H1 (cell line): Measurements from ENCODE around the gene PSMB9. TPM values are rescaled to one million over a fixed set of nuclear protein-coding genes. Genes with fewer than 3 reads are reported as not detected.

Experiments
- CTCF ChIA-PET: fragments of 300-600 bp; sonication (Branson Sonifier 250); formaldehyde crosslinking; loops from one replicate; lab custom pipeline; 2021; ENCODE audit not compliant: partially characterized antibody; lab: Charles Lee
- POLR2A ChIA-PET: fragments of 300-600 bp; sonication (Branson Sonifier 250); formaldehyde crosslinking; loops from one replicate; lab custom pipeline; 2021; ENCODE audit warnings: inconsistent platforms; ENCODE audit not compliant: partially characterized antibody; lab: Charles Lee
- DNase-seq, 2 experiments: peaks; one replicate each; pipeline versions ENCODE4 v3.0.0 to v3.0.0-alpha.2; 2010 to 2022; ENCODE audit warnings: low spot score in 2 of 2, low read depth in 1 of 2, mixed read lengths in 1 of 2
- FAIRE-seq: peaks from 2 replicates; lab custom pipeline; 2011; peaks lifted over from hg19 to GRCh38; lab: Jason Lieb, UNC
- H2AFZ ChIP-seq: 2 replicates; pipeline ENCODE4 v1.8.1; 2012; ENCODE audit warnings: low read length, inconsistent platforms
- H2AK5ac ChIP-seq: 2 replicates; pipeline ENCODE4 v1.6.1; 2013; ENCODE audit warnings: low read depth, low read length
- H2BK120ac ChIP-seq: replicated peaks from 2 replicates; pipeline ENCODE3; 2013; ENCODE audit warnings: low read depth, low read length, inconsistent platforms
- H2BK12ac ChIP-seq: 2 replicates; pipeline ENCODE4 v1.6.1; 2013; ENCODE audit warnings: low read depth, low read length
- H2BK15ac ChIP-seq: 2 replicates; pipeline ENCODE4 v1.6.1; 2013; ENCODE audit warnings: low read length
- H2BK20ac ChIP-seq: 2 replicates; pipeline ENCODE4 v1.6.1; 2013; ENCODE audit warnings: low read length
- H2BK5ac ChIP-seq: 2 replicates; pipeline ENCODE4 v1.6.1; 2013; ENCODE audit warnings: low read depth, low read length
- H3K14ac ChIP-seq: 2 replicates; pipeline ENCODE4 v1.6.1; 2013; ENCODE audit warnings: inconsistent platforms; ENCODE audit not compliant: insufficient read length
- H3K18ac ChIP-seq: 2 replicates; pipeline ENCODE4 v1.6.1; 2013; ENCODE audit warnings: low read length; ENCODE audit errors: extremely low read depth
- H3K23ac ChIP-seq: 2 replicates; pipeline ENCODE4 v1.6.1; 2013; ENCODE audit warnings: inconsistent platforms; ENCODE audit not compliant: insufficient read length
- H3K23me2 ChIP-seq: 2 replicates; pipeline ENCODE4 v1.6.1; 2013; ENCODE audit warnings: low read depth, low read length
- H3K27ac ChIP-seq: 2 replicates; pipeline ENCODE4 v1.6.1; 2011; ENCODE audit warnings: low read depth, low read length, inconsistent platforms
- H3K27me3 ChIP-seq, 4 experiments: replicated peaks in 1 of 4; 1 replicate in 1 of 4; 2 replicates in 3 of 4; pipeline versions ENCODE4 v1.6.1 to v1.8.1; 2011 to 2013; ENCODE audit warnings: low read length in 3 of 4, mild to moderate bottlenecking in 3 of 4, inconsistent platforms in 2 of 4, mixed read lengths in 2 of 4, moderate library complexity in 1 of 4; ENCODE audit not compliant: control insufficient read depth in 3 of 4, insufficient read depth in 3 of 4; ENCODE audit errors: extremely low read depth in 1 of 4
- H3K36me3 ChIP-seq, 4 experiments: 2 replicates each; pipeline versions ENCODE4 v1.6.1 to v1.8.1; 2011 to 2013; ENCODE audit warnings: mild to moderate bottlenecking in 4 of 4, low read length in 3 of 4, moderate library complexity in 2 of 4, control low read depth in 1 of 4, inconsistent platforms in 1 of 4; ENCODE audit not compliant: insufficient read depth in 4 of 4, control insufficient read depth in 2 of 4
- H3K4ac ChIP-seq: replicated peaks from 2 replicates; pipeline ENCODE3; 2013; ENCODE audit warnings: low read length, low read depth, mixed read lengths, inconsistent platforms; ENCODE audit not compliant: insufficient read length
- H3K4me1 ChIP-seq, 4 experiments: replicated peaks in 1 of 4; 1 replicate in 1 of 4; 2 replicates in 3 of 4; pipeline versions ENCODE4 v1.6.1 to v1.8.1; 2011 to 2013; ENCODE audit warnings: low read length in 3 of 4, inconsistent platforms in 2 of 4, mixed read lengths in 1 of 4; ENCODE audit not compliant: insufficient read depth in 4 of 4, control insufficient read depth in 3 of 4
- H3K4me2 ChIP-seq, 2 experiments: 2 replicates each; pipeline versions ENCODE4 v1.6.1 to v1.8.1; 2011 to 2013; ENCODE audit warnings: low read depth in 2 of 2, low read length in 2 of 2, control low read depth in 1 of 2, inconsistent platforms in 1 of 2, mild to moderate bottlenecking in 1 of 2; ENCODE audit not compliant: insufficient read depth in 1 of 2
- H3K4me3 ChIP-seq, 4 experiments: fragments of 200-600, 300-600 bp in 1 of 4; sonication (generic), shearing (Covaris generic), sonication (Bioruptor Twin) in 1 of 4; 2 replicates each; pipeline versions ENCODE4 v1.5.1 to v1.8.1; 2011 to 2016; ENCODE audit warnings: low read length in 4 of 4, low read depth in 3 of 4, control low read depth in 2 of 4, inconsistent platforms in 2 of 4, mild to moderate bottlenecking in 2 of 4, mixed read lengths in 1 of 4, moderate library complexity in 1 of 4; ENCODE audit not compliant: insufficient read depth in 2 of 4; ENCODE audit errors: extremely low read depth in 1 of 4
- H3K56ac ChIP-seq: replicated peaks from 2 replicates; pipeline ENCODE3; 2013; ENCODE audit warnings: low read depth, mild to moderate bottlenecking, mixed read lengths, low read length, inconsistent platforms; ENCODE audit not compliant: insufficient read length
- H3K79me1 ChIP-seq: 2 replicates; pipeline ENCODE4 v1.6.1; 2013; ENCODE audit warnings: low read depth, low read length, control low read depth
- H3K79me2 ChIP-seq, 2 experiments: 2 replicates each; pipeline versions ENCODE4 v1.6.1 to v1.8.1; 2012 to 2013; ENCODE audit warnings: low read length in 2 of 2, mild to moderate bottlenecking in 2 of 2, inconsistent platforms in 1 of 2; ENCODE audit not compliant: insufficient read depth in 2 of 2, control insufficient read depth in 1 of 2
- H3K9ac ChIP-seq, 4 experiments: replicated peaks in 1 of 4; 1 replicate in 1 of 4; 2 replicates in 3 of 4; pipeline versions ENCODE4 v1.6.1 to v1.8.1; 2011 to 2013; ENCODE audit warnings: low read depth in 3 of 4, low read length in 3 of 4, control low read depth in 2 of 4, mild to moderate bottlenecking in 2 of 4, moderate library complexity in 2 of 4, inconsistent platforms in 1 of 4; ENCODE audit errors: extremely low read depth in 1 of 4
- H3K9me3 ChIP-seq, 2 experiments: 2 replicates each; pipeline versions ENCODE4 v1.6.1 to v1.8.1; 2012 to 2013; ENCODE audit warnings: mild to moderate bottlenecking in 2 of 2, moderate library complexity in 2 of 2, control low read depth in 1 of 2, inconsistent platforms in 1 of 2, low read depth in 1 of 2, low read length in 1 of 2, mixed read lengths in 1 of 2; ENCODE audit not compliant: insufficient read depth in 2 of 2
- H4K20me1 ChIP-seq, 2 experiments: replicated peaks in 1 of 2; 2 replicates each; pipeline versions ENCODE3 to v1.8.1; 2011 to 2013; ENCODE audit warnings: inconsistent platforms in 2 of 2, low read length in 2 of 2, mild to moderate bottlenecking in 1 of 2; ENCODE audit not compliant: insufficient read depth in 2 of 2, control insufficient read depth in 1 of 2
- H4K5ac ChIP-seq: 2 replicates; pipeline ENCODE4 v1.6.1; 2013; ENCODE audit warnings: low read length, low read depth, mixed read lengths, inconsistent platforms; ENCODE audit not compliant: insufficient read length
- H4K8ac ChIP-seq: 2 replicates; pipeline ENCODE4 v1.8.0; 2013; ENCODE audit warnings: mild to moderate bottlenecking, moderate library complexity, low read length, inconsistent platforms; ENCODE audit not compliant: insufficient read depth; ENCODE audit errors: extremely low read depth
- H4K91ac ChIP-seq: replicated peaks from 2 replicates; pipeline ENCODE3; 2013; ENCODE audit warnings: low read length, mixed read lengths, inconsistent platforms; ENCODE audit not compliant: insufficient read length
- CBX8 ChIP-seq: fragments of 300-800, 300-1000 bp; sonication (generic); IDR thresholded peaks from 2 replicates; pipeline ENCODE4 v1.7.1; 2016; ENCODE audit warnings: low read depth, low read length, borderline replicate concordance
- CEBPB ChIP-seq: IDR thresholded peaks from 2 replicates; pipeline ENCODE4 v1.6.1; 2012; ENCODE audit warnings: low read depth, low read length
- CHD1 ChIP-seq: IDR thresholded peaks from 2 replicates; pipeline ENCODE4 v1.6.1; 2012; ENCODE audit warnings: low read depth, low read length, improper control_type of control experiment
- CREB1 ChIP-seq: IDR thresholded peaks from 2 replicates; pipeline ENCODE4 v1.6.1; 2012; ENCODE audit warnings: inconsistent platforms
- GTF2F1 ChIP-seq: IDR thresholded peaks from 2 replicates; pipeline ENCODE4 v1.6.1; 2012; ENCODE audit warnings: low read depth, low read length, improper control_type of control experiment, borderline replicate concordance
- MAFK ChIP-seq: IDR thresholded peaks from 2 replicates; pipeline ENCODE4 v1.6.1; 2012; ENCODE audit warnings: low read depth, mild to moderate bottlenecking, improper control_type of control experiment, low read length
- POLR2AphosphoS5 ChIP-seq: IDR thresholded peaks from 2 replicates; pipeline ENCODE4 v1.6.1; 2011; ENCODE audit warnings: low read depth, low read length
- SAP30 ChIP-seq: fragments of 300-600 bp; sonication (generic); IDR thresholded peaks from 2 replicates; pipeline ENCODE4 v1.7.1; 2012; ENCODE audit warnings: low read length, moderate library complexity, mild to moderate bottlenecking, inconsistent platforms; ENCODE audit not compliant: insufficient read depth, insufficient replicate concordance
- SP2 ChIP-seq: IDR thresholded peaks from 2 replicates; pipeline ENCODE4 v1.6.1; 2012; ENCODE audit warnings: mild to moderate bottlenecking, low read length, inconsistent platforms
- SP4 ChIP-seq: IDR thresholded peaks from 2 replicates; pipeline ENCODE4 v1.6.1; 2012; ENCODE audit warnings: low read length, inconsistent platforms
- SUZ12 ChIP-seq: fragments of 200-600 bp; sonication (generic); IDR thresholded peaks from 2 replicates; pipeline ENCODE4 v1.6.1; 2012; ENCODE audit warnings: mild to moderate bottlenecking, inconsistent platforms, low read length, moderate library complexity, mixed read lengths
- TCF12 ChIP-seq: IDR thresholded peaks from 2 replicates; pipeline ENCODE4 v1.6.1; 2011; ENCODE audit warnings: low read depth, mild to moderate bottlenecking, low read length
- TEAD4 ChIP-seq: IDR thresholded peaks from 2 replicates; pipeline ENCODE4 v1.6.1; 2012; ENCODE audit warnings: low read depth, low read length, inconsistent platforms, mixed read lengths
- WGBS, 2 experiments: shearing (Covaris generic) in 1 of 2; methylation state at CpG; one replicate each; pipeline versions ENCODE4 v1.1.6 to v1.1.7; 2013 to 2015; ENCODE audit warnings: low lambda C conversion rate in 2 of 2, mixed read lengths in 2 of 2, inconsistent platforms in 1 of 2, low coverage in 1 of 2, missing lambda C conversion rate in 1 of 2; ENCODE audit not compliant: insufficient replicate concordance in 2 of 2, insufficient coverage in 1 of 2, insufficient read length in 1 of 2; ENCODE audit errors: extremely low coverage in 1 of 2, missing lambda C conversion rate in 1 of 2; 5-methylcytosine and 5-hydroxymethylcytosine counted together
- polyA plus RNA-seq, 7 experiments: library from polyadenylated mRNA; depleted of rRNA in 3 of 7; stranded (reverse) in 5 of 7; unstranded in 2 of 7; fragments of >200 nt in 5 of 7; fragments of 200-250 nt in 2 of 7; gene quantifications; 1 replicate in 5 of 7; 2 replicates in 1 of 7; 4 replicates in 1 of 7; pipeline versions ENCODE4 v1.2.1 to v1.2.3, GENCODE V29; 2011 to 2013; ENCODE audit warnings: missing spikeins in 2 of 7, mixed read lengths in 2 of 7
- total RNA-seq: library from RNA; stranded (reverse); fragmentation: NEBNext Ultra II Directional; extraction: Animal tissue kit (Norgen Biotek cat#: 25700); gene quantifications from 2 replicates; pipeline ENCODE4 v1.2.1, GENCODE V29; 2021
- TF ChIP-seq, protein P1 (sequence below): IDR thresholded peaks from 2 replicates; pipeline ENCODE4 v1.6.1; 2012; ENCODE audit warnings: inconsistent platforms

Gene PSMB9
- total and polyA plus RNA-seq, 2 of the 8 experiments (the other 6 are each of a cell fraction or from before 2014, with no cell fraction given): 4.5 to 22.8 TPM

GRCh38 chr6:32842021-32842650 is 11.9 kb upstream of the PSMB9 start:
- Histone ChIP-seq H3K4me1 (peaks cover 0 to 7% (median 5%) of the 10 kb centered on the region in 4 experiments; a peak in 5 of 7 replicates), H2BK12ac (no peak overlapping the region), H4K91ac (no peak overlapping the region), H3K14ac (no peak overlapping the region), H2BK20ac (no peak overlapping the region), H3K27me3 (peaks cover 0 to 11% (median 10%) of the 10 kb centered on the region in 4 experiments; a peak in 4 of 7 replicates), H3K18ac (no peak overlapping the region), H3K9ac (no peak overlapping the region), H3K4me3 (no peak overlapping the region), H3K4ac (no peak overlapping the region), H2AK5ac (no peak overlapping the region), H3K79me1 (no peaks in the 10 kb centered on the region), H3K9me3 (no peaks in the 10 kb centered on the region), H3K56ac (no peak overlapping the region), H3K79me2 (no peaks in the 10 kb centered on the region), H2BK5ac (no peak overlapping the region), H3K27ac (no peak overlapping the region), H3K4me2 (no peak overlapping the region), H2BK120ac (no peak overlapping the region), H2AFZ (no peak overlapping the region), H4K8ac (no peak overlapping the region), H4K20me1 (peaks cover 0 to 3% of the 10 kb centered on the region in 2 experiments), H3K36me3 (no peaks in the 10 kb centered on the region; a peak in 4 of 8 replicates), H2BK15ac (no peak overlapping the region), H4K5ac (no peak overlapping the region), H3K23ac (no peak overlapping the region), H3K23me2 (peaks cover 16% of the 10 kb centered on the region)
- ChIA-PET CTCF (interaction anchor here (0.7 to 11.2 kb wide), 6 partner anchors 9 to 416 kb away, joined by 3 to 402 read pairs (median 5); partner anchors contain the start of genes HLA-DMA, PSMB9 and TAP1), POLR2A (interaction anchor here (0.9 to 1.3 kb wide), 2 partner anchors 26 to 130 kb away, joined by 3 to 4 read pairs; no protein-coding TSS in a partner anchor)
- 91% methylated on average over 6 of the region's 6 CpGs; no CpG with 5 or more reads in 1 of the 2 experiments for whole genome bisulfite sequencing, 2 experiments
- DNase-seq (no peak), FAIRE-seq (no peak)
- no peak for TF ChIP-seq SAP30
- TF ChIP-seq SP2: no peak
- TF ChIP-seq MAFK: no peak
- no peak for TF ChIP-seq CREB1
- TF ChIP-seq TEAD4: no peak
- no peak for TF ChIP-seq CHD1
- no peak for TF ChIP-seq POLR2AphosphoS5
- TF ChIP-seq SUZ12: no peak
- no peak for TF ChIP-seq GTF2F1
- TF ChIP-seq, protein P1, sequence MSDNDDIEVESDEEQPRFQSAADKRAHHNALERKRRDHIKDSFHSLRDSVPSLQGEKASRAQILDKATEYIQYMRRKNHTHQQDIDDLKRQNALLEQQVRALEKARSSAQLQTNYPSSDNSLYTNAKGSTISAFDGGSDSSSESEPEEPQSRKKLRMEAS: no peak
- no peak for TF ChIP-seq TCF12
- TF ChIP-seq SP4: no peak
- TF ChIP-seq CEBPB: no peak
- TF ChIP-seq CBX8: no peak
